GM19193 (cell line): ENCODE data around the gene MAP1S.

Experiments used
- POLR2A ChIP-seq: IDR thresholded peaks from 4 replicates; pipeline ENCODE4 v1.6.1; 2011; ENCODE audit not compliant: insufficient read depth, insufficient read length; ENCODE audit errors: extremely low read depth

The MAP1S gene

GRCh38 chr19:17719730-17720400 is 585 bp downstream of the MAP1S start:
- TF ChIP-seq POLR2A = no peak

- no peak for TF ChIP-seq POLR2A
These were observed 1.2 kb downstream of the MAP1S start for GRCh38 chr19:17720440-17720839.

- TF ChIP-seq POLR2A = no peak
These were observed 1.9 kb downstream of the MAP1S start for GRCh38 chr19:17721111-17721628.

DNA sequence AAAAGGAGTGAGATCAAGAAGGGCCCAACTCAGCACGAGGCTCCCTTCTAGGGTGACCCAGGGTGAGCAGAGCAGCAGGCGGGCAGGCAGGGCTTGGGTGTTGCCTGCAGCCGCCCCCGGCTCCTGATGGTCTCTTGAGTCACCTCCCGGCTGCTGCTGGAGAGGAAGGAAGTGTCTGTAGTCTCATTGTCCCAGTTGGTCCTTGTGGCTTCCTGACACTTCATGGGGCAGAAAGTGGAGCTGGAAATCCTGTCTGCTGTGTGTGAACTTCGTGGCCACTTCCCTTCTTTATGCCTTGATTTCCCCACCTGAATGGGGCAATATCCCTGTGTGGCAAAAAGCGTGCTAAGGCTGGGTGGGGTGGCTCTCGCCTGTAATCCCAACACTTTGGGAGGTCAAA is 2.5 kb downstream of the MAP1S start:
- no peak for TF ChIP-seq POLR2A

DNA sequence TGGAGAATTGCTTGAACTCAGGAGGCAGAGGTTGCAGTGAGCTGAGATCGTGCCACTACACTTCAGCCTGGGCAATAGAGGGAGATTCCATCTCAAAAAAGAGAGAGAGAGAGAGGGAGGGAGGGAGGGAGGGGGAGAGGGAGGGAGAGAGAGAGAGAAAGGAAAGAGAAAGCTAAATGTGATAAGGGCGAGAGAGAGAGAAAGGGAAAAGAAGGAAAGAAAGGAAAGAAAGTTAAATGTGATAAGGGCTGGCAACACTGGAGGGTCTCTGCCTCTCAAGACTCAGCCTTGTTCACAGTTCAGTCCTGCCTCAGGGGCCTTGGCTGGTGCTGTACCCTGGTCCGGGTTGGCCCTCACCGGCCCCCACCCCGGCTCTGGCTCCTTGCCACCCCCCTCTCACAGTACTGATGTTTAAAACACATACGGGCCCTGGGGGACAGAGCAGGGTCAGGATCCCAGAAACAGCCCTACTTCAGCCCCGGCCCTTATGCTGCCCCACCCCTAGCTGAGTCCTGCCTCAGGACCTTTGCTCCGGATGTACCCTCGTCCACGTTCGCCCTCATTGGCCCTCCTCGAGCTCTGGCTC is 3.5 kb downstream of the MAP1S start:
- no peak for TF ChIP-seq POLR2A

DNA sequence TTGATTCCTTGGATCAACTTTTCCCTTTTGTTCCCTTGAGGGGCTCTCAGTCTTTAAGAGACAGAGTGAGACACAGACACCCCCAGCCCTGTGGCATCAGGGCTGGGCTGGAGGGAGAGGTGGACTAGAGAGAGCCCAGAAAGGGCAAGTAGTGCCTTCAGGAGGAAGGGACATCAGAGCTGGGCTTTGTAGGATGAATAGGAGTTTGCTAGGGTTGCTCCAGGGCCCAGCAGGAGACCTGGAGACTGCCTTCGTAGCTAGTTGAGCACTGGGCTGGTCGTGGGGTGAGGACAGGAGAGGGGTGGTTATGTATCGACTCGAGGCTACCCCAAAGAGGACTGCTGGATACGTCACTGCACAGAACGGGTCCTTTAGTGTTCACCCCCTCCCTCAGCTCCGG is 5.4 kb downstream of the MAP1S start:
- no peak for TF ChIP-seq POLR2A

DNA sequence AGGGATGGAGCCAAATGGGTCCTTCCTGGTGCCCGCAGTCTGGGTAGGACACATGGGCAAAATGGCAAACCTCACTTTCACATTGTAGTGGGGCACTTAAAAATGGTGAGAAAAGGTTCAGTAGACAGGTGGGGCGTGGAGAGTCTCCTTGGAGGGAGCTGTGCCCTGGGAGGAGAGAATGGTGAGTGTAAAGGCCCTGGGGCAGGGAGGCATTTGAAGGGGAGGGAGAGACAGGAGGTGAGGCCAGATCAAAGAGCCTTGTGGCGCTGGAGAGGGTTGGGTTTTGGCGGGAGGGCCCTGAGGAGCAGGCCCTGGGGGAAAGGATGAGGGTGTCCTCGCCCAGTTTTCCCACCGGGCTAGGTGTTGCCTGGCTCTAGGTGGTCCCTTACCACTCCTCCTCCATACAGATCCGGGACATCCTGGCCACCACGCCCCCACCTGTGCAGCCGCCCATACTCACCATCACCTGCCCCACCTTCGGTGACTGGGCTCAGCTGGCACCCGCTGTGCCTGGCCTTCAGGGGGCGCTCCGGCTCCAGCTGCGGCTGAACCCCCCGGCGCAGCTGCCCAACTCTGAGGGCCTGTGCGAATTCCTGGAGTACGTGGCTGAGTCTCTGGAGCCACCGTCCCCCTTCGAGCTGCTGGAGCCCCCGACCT is 6.3 kb downstream of the MAP1S start:
- TF ChIP-seq POLR2A = no peak

GRCh38 chr19:17726136-17726741 is 7.0 kb downstream of the MAP1S start:
- TF ChIP-seq POLR2A = no peak

- no peak for TF ChIP-seq POLR2A
These were observed 7.9 kb downstream of the MAP1S start for GRCh38 chr19:17726964-17727773.

DNA sequence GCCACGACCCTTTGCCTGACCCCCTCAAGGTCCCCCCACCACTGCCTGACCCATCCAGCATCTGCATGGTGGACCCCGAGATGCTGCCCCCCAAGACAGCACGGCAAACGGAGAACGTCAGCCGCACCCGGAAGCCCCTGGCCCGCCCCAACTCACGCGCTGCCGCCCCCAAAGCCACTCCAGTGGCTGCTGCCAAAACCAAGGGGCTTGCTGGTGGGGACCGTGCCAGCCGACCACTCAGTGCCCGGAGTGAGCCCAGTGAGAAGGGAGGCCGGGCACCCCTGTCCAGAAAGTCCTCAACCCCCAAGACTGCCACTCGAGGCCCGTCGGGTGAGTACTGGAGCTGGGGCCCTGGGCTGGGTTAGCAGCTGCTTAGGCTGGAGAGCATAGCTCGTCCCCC is 8.6 kb downstream of the MAP1S start:
- no peak for TF ChIP-seq POLR2A

GRCh38 chr19:17733127-17733526 is 13.8 kb downstream of the MAP1S start:
- TF ChIP-seq POLR2A = no peak

- TF ChIP-seq POLR2A = no peak
These were observed 14.9 kb downstream of the MAP1S start for GRCh38 chr19:17734146-17734545.

- no peak for TF ChIP-seq POLR2A
These were observed 16.1 kb downstream of the MAP1S start for GRCh38 chr19:17735410-17735809.

DNA sequence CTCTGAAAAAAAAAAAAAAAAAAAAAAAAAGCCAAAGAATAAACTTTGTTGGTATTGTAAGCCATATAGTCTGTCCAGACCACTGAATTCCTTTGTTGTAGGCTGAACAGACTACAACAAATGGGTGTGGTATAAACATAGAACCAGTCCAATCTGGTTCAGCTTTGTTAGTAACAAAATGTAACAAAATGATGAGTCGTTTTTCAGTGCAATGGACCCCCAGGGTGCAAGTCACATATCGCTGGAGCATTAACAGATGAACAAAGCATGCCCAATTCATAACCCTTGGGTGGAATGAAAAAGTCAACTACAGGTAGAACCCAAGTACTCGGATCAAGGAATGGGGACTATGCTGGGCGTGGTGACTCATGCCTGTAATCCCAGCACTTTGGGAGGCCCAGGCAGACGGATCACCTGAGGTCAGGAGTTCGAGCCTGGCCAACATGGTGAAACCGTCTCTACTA is 18.4 kb downstream of the MAP1S start:
- no peak for TF ChIP-seq POLR2A
